Endothelial cell of umbilical vein (primary cell): Measurements from ENCODE around the gene PTPRD. TPM values are rescaled to one million over a fixed set of nuclear protein-coding genes. Genes with fewer than 3 reads are reported as not detected.

Experiments
- BruUV-seq: library from RNA; stranded (reverse); fragments of 400-500 nt; replicated peaks from 2 replicates; lab custom pipeline; 2021; lab: Mats Ljungman, UMichigan
- CTCF ChIA-PET: fragments of 300-600, 350-600 bp; sonication (Branson Sonifier 250); formaldehyde crosslinking; loops from one replicate; lab custom pipeline; 2021; ENCODE audit warnings: antibody characterized with exemption, inconsistent platforms; lab: Charles Lee
- POLR2A ChIA-PET: fragments of 300-600, 350-600 bp; sonication (Branson Sonifier 250); formaldehyde crosslinking; loops from one replicate; lab custom pipeline; 2021; ENCODE audit warnings: antibody characterized with exemption, inconsistent platforms; lab: Charles Lee
- DNase-seq: peaks from one replicate; pipeline ENCODE4 v3.0.0-alpha.2; 2011; ENCODE audit warnings: low read depth, low spot score
- FAIRE-seq: peaks from 2 replicates; lab custom pipeline; 2011; peaks lifted over from hg19 to GRCh38; lab: Jason Lieb, UNC
- H2AFZ ChIP-seq: 2 replicates; pipeline ENCODE4 v1.6.0; 2012; ENCODE audit warnings: low read depth, low read length, control low read depth, inconsistent platforms
- H3K27ac ChIP-seq: 2 replicates; pipeline ENCODE4 v1.5.1; 2011; ENCODE audit warnings: low read depth, mild to moderate bottlenecking, control low read depth, low read length, moderate library complexity; ENCODE audit not compliant: insufficient read depth
- H3K27me3 ChIP-seq, 2 experiments: 2 replicates each; pipeline versions ENCODE4 v1.6.0 to v1.6.1; 2011; ENCODE audit warnings: low read length in 2 of 2, mixed read lengths in 1 of 2; ENCODE audit not compliant: control insufficient read depth in 2 of 2, insufficient read depth in 2 of 2
- H3K36me3 ChIP-seq, 2 experiments: 2 replicates in 1 of 2; 3 replicates in 1 of 2; pipeline ENCODE4 v1.5.1; 2011; ENCODE audit warnings: low read length in 2 of 2, mild to moderate bottlenecking in 1 of 2, moderate library complexity in 1 of 2; ENCODE audit not compliant: control insufficient read depth in 2 of 2, insufficient read depth in 2 of 2; ENCODE audit errors: extremely low read depth in 1 of 2
- H3K4me1 ChIP-seq: 3 replicates; pipeline ENCODE4 v1.5.1; 2011; ENCODE audit warnings: mild to moderate bottlenecking, low read length; ENCODE audit not compliant: control insufficient read depth, insufficient read depth; ENCODE audit errors: extremely low read depth
- H3K4me2 ChIP-seq: 2 replicates; pipeline ENCODE4 v1.6.1; 2011; ENCODE audit warnings: low read length, control low read depth, mixed read lengths; ENCODE audit not compliant: insufficient read depth
- H3K4me3 ChIP-seq, 3 experiments: fragments of 200-600 bp in 1 of 3; sonication (generic), shearing (Covaris generic) in 1 of 3; replicated peaks in 1 of 3; 2 replicates each; pipeline ENCODE4 v1.5.1; 2011 to 2016; ENCODE audit warnings: control low read depth in 3 of 3, low read length in 3 of 3, mild to moderate bottlenecking in 2 of 3, inconsistent platforms in 1 of 3, low read depth in 1 of 3, moderate library complexity in 1 of 3; ENCODE audit not compliant: insufficient read depth in 1 of 3
- H3K79me2 ChIP-seq: 2 replicates; pipeline ENCODE4 v1.6.0; 2012; ENCODE audit warnings: low read length, inconsistent platforms; ENCODE audit not compliant: control insufficient read depth, insufficient read depth
- H3K9ac ChIP-seq: replicated peaks from 2 replicates; pipeline ENCODE3; 2011; ENCODE audit warnings: low read length, control low read depth; ENCODE audit not compliant: insufficient read depth; ENCODE audit errors: extremely low read depth
- H3K9me1 ChIP-seq: replicated peaks from 3 replicates; pipeline ENCODE4 v1.6.0; 2011; ENCODE audit warnings: mild to moderate bottlenecking, low read length; ENCODE audit not compliant: control insufficient read depth, insufficient read depth; ENCODE audit errors: extremely low read depth
- H3K9me3 ChIP-seq: replicated peaks from 2 replicates; pipeline ENCODE4 v1.5.1; 2012; ENCODE audit warnings: low read length, inconsistent platforms; ENCODE audit not compliant: control insufficient read depth, insufficient read depth
- H4K20me1 ChIP-seq: replicated peaks from 2 replicates; pipeline ENCODE3; 2011; ENCODE audit warnings: mild to moderate bottlenecking, low read length; ENCODE audit not compliant: control insufficient read depth, insufficient read depth; ENCODE audit errors: extremely low read depth
- EZH2 ChIP-seq: IDR thresholded peaks from 2 replicates; pipeline ENCODE4 v1.6.1; 2012; ENCODE audit warnings: borderline replicate concordance, low read depth, mild to moderate bottlenecking, moderate library complexity, low read length, inconsistent platforms; ENCODE audit not compliant: severe bottlenecking
- FOS ChIP-seq: IDR thresholded peaks from 2 replicates; pipeline ENCODE4 v1.6.1; 2011; ENCODE audit warnings: mild to moderate bottlenecking, low read length, moderate library complexity, borderline replicate concordance; ENCODE audit not compliant: insufficient read depth
- GATA2 ChIP-seq: IDR thresholded peaks from 2 replicates; pipeline ENCODE4 v1.7.0; 2011; ENCODE audit warnings: low read depth, mild to moderate bottlenecking, moderate library complexity, mixed read lengths, low read length; ENCODE audit not compliant: insufficient read length, insufficient read depth
- JUN ChIP-seq: IDR thresholded peaks from 2 replicates; pipeline ENCODE4 v1.6.1; 2011; ENCODE audit warnings: borderline replicate concordance, low read depth; ENCODE audit not compliant: insufficient read length, insufficient read depth
- MAX ChIP-seq: IDR thresholded peaks from 2 replicates; pipeline ENCODE4 v1.6.1; 2011; ENCODE audit not compliant: insufficient read depth, insufficient read length
- MYC ChIP-seq: IDR thresholded peaks from one replicate; pipeline ENCODE4 v1.6.1; 2011; ENCODE audit warnings: mild to moderate bottlenecking, low read depth, low read length
- POLR2A ChIP-seq: IDR thresholded peaks from 2 replicates; pipeline ENCODE4 v1.6.1; 2012; ENCODE audit warnings: low read depth, mild to moderate bottlenecking, control low read depth, low read length
- POLR2AphosphoS5 ChIP-seq: IDR thresholded peaks from 2 replicates; pipeline ENCODE4 v1.6.1; 2012; ENCODE audit warnings: low read depth, mild to moderate bottlenecking, control low read depth, low read length, moderate library complexity; ENCODE audit not compliant: insufficient read depth
- dilution Hi-C: fragments of 300-500 bp; cut with MboI; formaldehyde crosslinking; loops from one replicate; pipeline ENCODE4 v1.15.0; 2019; ENCODE audit warnings: low sequenced_read_pairs; ENCODE audit not compliant: extremely low pct_ligation_motif_present
- intact Hi-C: fragments of 100-400 bp; cut with micrococcal nuclease; formaldehyde crosslinking; loops from one replicate; pipeline ENCODE4 v1.10.0; 2022
- polyA plus RNA-seq, 4 experiments: library from polyadenylated mRNA; depleted of rRNA in 3 of 4; stranded (reverse) in 3 of 4; unstranded in 1 of 4; fragments of >200 nt; gene quantifications; 2 replicates each; pipeline versions ENCODE4 v1.2.1 to v1.2.3, GENCODE V29; 2011 to 2012; ENCODE audit warnings: missing spikeins in 1 of 4
- total RNA-seq: library from RNA; stranded (reverse); gene quantifications from 2 replicates; pipeline ENCODE4 v1.2.3, GENCODE V29; 2021
- TF ChIP-seq, protein P1 (sequence below), 2 donors: IDR thresholded peaks; 1 replicate in 1 of 2; 2 replicates in 1 of 2; pipeline ENCODE4 v1.5.1; 2011; ENCODE audit warnings: low read length in 2 of 2, mild to moderate bottlenecking in 2 of 2, moderate library complexity in 2 of 2, control low read depth in 1 of 2, inconsistent platforms in 1 of 2, low read depth in 1 of 2; ENCODE audit not compliant: insufficient read depth in 1 of 2; ENCODE audit errors: extremely low read depth in 1 of 2

PTPRD gene
- total and polyA plus RNA-seq, 2 donors (not counting 3 experiments of a cell fraction or from before 2014, with no cell fraction given): 5.5 to 5.7 TPM

DNA sequence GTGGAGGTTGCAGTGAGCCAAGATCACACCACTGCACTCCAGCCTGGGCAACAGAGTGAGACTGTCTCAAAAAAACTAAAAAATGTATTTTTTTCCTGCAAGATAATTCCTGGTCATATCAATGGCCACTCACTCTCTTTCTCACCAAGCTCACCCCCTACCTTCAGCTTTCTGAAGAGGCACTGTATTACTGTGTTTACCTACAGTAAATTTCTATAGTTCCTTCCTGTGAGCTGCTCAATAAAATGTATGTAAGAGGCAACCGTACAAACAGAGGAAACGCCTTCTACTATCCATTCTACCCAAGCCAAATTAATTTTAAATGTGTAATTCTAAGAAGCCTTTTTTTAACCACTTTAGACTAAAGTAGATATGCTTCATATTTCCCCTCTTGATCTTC is 1883.9 kb downstream of the PTPRD start:
- DNase-seq: no peak

More for the DNA sequence above, 1883.9 kb downstream of the PTPRD start:
- TF ChIP-seq, protein P1, sequence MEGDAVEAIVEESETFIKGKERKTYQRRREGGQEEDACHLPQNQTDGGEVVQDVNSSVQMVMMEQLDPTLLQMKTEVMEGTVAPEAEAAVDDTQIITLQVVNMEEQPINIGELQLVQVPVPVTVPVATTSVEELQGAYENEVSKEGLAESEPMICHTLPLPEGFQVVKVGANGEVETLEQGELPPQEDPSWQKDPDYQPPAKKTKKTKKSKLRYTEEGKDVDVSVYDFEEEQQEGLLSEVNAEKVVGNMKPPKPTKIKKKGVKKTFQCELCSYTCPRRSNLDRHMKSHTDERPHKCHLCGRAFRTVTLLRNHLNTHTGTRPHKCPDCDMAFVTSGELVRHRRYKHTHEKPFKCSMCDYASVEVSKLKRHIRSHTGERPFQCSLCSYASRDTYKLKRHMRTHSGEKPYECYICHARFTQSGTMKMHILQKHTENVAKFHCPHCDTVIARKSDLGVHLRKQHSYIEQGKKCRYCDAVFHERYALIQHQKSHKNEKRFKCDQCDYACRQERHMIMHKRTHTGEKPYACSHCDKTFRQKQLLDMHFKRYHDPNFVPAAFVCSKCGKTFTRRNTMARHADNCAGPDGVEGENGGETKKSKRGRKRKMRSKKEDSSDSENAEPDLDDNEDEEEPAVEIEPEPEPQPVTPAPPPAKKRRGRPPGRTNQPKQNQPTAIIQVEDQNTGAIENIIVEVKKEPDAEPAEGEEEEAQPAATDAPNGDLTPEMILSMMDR (IDR thresholded peaks at IDR 0.05; ENCODE audit: extremely low read depth in 1 of 2, insufficient read depth in 1 of 2, low read depth in 1 of 2, low read length in 2 of 2): no peak
- TF ChIP-seq EZH2 (no peak), MAX (no peak), POLR2A (no peak), GATA2 (no peak), MYC (no peak), POLR2AphosphoS5 (no peak), JUN (no peak), FOS (no peak)
- CTCF ChIA-PET: no interaction called here
- no TSS peak for BruUV-seq
- Histone ChIP-seq H3K9ac (no peak overlapping the region), H4K20me1 (no peaks in the 10 kb centered on the region), H3K27ac (no peak overlapping the region), H3K9me3 (no peaks in the 10 kb centered on the region), H3K4me3 (no peak overlapping the region), H3K4me2 (no peak overlapping the region), H3K4me1 (peaks cover 6% of the 10 kb centered on the region), H2AFZ (no peak overlapping the region), H3K79me2 (no peaks in the 10 kb centered on the region), H3K27me3 (no peaks in the 10 kb centered on the region), H3K36me3 (no peaks in the 10 kb centered on the region), H3K9me1 (no peaks in the 10 kb centered on the region)
- POLR2A ChIA-PET: no interaction called here
- no peak for FAIRE-seq
- dilution Hi-C loops: no loop called here
- intact Hi-C loops: no loop called here
